Measurements from ENCODE around the gene NPHS1.
"Not testable (repeated sequence)": the region's sequence is repeated elsewhere in the genome, so short reads cannot be mapped to it uniquely, and the experiment has no call there.

Gene NPHS1

DNA sequence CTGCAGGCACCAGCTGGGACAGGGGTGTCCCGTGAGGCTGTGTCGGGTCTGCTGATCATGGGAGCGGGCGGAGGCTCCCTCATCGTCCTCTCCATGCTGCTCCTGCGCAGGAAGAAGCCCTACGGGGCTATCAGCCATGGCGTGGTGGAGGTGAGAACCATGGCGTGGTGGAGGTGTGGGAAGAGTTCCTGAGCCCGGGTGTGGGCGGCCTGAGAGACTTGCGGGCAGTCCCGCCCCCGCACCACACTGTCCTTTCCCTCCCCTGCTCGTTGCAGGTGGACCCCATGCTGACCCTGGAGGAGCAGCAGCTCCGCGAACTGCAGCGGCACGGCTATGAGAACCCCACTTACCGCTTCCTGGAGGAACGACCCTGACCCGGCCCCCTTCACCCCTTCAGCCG, 26.8 kb upstream of the NPHS1 start:
- DNase-seq: no peak

DNA sequence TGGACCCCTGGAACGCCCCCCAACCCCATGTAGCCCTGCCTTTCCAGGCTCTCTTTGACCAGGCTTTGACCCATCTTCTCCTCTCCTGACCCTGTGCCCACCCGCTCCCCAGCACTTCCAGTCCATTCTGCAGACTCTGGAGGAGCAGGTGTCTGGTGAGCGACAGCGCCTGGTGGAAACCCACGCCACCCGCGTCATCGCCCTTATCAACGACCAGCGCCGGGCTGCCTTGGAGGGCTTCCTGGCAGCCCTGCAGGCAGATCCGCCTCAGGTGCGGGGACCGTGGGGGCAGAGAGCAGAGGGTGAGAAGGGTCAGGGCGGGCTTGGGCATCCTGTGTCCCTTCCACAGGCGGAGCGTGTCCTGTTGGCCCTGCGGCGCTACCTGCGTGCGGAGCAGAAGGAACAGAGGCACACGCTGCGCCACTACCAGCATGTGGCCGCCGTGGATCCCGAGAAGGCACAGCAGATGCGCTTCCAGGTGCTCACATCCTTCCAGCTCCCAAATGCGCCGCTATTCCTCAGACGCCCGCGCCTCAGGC, 22.2 kb upstream of the NPHS1 start:
- DNase-seq: no peak

GRCh38 chr19:35872180-35872579, 19.9 kb upstream of the NPHS1 start:
- DNase-seq: no peak

DNA sequence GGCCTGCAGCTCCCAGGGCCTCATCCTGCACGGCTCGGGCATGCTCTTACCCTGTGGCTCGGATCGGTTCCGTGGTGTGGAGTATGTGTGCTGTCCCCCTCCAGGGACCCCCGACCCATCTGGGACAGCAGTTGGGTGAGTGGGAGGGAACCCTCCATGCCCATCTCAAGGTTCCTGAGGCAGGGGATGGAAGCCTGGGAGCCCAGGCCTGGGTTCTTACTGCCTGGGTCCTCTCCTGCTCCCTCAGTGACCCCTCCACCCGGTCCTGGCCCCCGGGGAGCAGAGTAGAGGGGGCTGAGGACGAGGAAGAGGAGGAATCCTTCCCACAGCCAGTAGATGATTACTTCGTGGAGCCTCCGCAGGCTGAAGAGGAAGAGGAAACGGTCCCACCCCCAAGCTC, 19.3 kb upstream of the NPHS1 start:
- DNase-seq: no peak

DNA sequence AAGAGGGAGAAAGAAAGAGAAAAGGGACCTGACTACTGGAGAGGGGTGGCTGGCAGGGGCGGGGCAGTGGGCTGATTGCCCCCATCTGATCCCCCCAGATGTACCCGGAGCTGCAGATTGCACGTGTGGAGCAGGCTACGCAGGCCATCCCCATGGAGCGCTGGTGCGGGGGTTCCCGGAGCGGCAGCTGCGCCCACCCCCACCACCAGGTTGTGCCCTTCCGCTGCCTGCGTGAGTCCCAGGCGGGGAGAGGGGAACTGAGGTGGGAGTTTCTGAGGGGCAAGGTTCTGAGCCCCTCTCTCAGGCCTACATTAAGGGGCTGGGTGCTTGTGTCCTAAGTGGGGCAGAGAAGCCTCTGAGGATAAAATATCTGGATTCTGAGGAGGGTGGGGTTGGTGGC, 18.5 kb upstream of the NPHS1 start:
- no peak for DNase-seq

DNA sequence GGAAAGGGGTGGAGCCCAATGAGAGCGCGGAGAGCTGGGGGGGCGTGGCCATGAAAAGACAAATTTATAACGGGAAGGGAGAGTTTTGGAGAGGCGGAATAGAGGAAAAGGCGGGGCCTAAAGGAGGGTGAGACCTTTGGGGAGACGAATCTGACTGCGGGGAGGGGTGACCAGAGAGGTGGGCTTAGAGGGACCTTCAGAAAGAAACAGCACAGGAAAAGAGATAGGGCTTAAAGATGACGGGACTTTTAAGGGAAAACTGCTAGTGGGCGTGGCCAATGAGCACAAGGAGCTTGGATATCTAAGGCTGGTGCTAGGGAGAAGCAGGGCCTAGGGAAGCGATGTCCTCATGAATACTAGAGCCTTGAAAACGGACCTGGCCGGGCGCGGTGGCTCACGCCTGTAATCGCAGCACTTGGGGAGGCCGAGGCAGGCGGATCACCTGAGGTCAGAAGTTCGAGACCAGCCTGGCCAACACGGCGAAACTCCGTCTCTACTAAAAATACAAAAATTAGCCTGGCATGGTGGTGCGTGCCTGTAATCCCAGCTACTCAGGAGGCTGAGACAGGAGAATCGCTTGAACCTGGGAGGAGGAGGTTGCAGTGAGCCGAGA, 17.9 kb upstream of the NPHS1 start:
- not testable (repeated sequence) for DNase-seq

- peak; percentile 86 for DNase-seq
Observed at GRCh38 chr19:35869327-35870123, 17.2 kb upstream of the NPHS1 start.

- no peak for DNase-seq
Observed at GRCh38 chr19:35868823-35869326, 16.6 kb upstream of the NPHS1 start.

DNA sequence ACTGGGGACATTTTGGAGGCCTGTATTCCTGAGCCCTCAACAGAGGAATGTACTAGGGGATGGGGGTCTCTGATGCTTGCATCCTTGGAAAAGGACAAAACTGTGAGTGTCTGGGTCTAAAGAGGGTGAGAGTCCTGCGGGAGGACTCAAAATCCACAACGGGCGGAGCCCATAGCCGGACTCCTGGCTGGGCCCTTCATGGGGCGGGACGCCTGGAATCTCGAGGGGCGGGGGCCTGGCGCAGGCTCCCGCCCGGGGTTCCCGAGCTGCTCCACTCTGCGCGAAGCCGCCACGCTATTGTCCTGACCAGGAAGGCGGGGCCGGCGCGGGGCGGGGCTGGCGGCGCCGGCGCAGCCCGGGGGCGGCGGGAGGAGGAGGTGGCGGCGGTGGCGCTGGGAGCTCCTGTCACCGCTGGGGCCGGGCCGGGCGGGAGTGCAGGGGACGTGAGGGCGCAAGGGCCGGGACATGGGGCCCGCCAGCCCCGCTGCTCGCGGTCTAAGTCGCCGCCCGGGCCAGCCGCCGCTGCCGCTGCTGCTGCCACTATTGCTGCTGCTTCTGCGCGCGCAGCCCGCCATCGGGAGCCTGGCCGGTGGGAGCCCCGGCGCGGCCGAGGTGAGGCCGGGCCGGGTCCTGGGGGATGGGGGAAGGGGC, 16.0 kb upstream of the NPHS1 start, which contains the start of gene APLP1:
APLP1 (plus strand) TSS at position 403 of the 651 bp plus-strand sequence; CDS start at position 466, 63 bp downstream.
- peak; percentile 66 for DNase-seq

GRCh38 chr19:35863018-35863417, 10.7 kb upstream of the NPHS1 start:
- no peak for DNase-seq

DNA sequence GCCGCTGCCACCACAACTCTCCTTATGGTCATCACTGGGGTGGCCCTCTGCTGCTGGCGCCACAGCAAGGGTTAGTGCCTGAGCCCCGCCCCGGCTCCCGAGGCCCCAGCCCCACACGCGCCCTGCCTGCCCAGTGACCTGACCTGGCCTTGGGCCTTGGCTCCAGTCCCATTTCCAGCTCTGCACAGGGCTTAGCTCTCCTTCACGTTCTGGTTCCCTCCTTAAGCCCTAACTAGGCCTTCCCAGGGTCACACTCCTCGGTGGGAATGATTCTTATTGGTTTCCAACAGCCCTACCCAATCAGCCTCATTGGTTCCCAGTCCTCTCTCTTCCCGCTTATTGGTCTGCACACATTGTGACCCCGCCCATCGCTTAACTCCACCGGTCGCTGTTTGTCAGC, 10.2 kb upstream of the NPHS1 start:
- no peak for DNase-seq

DNA sequence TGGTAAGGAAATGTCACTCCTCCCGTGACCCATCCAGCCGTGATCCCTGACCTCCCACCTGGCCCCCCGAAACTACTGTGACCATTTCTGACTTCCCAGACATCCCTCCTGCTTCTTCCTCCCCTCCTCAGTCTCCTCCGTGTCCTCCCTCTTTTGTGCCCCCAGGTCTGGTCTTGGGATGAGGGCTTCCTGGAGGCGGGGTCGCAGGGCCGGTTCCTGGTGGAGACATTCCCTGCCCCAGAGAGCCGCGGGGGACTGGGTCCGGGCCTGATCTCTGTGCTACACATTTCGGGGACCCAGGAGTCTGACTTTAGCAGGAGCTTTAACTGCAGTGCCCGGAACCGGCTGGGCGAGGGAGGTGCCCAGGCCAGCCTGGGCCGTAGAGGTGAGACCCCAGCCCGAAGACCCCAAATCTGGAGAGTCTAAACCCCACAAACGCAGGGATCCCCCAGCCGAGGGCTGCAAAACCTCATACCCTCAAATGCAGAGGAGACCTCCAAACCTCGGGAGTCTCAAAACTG, 9.4 kb upstream of the NPHS1 start:
- no peak for DNase-seq

- no peak for DNase-seq
Observed at GRCh38 chr19:35860818-35861639, 8.7 kb upstream of the NPHS1 start.

DNA sequence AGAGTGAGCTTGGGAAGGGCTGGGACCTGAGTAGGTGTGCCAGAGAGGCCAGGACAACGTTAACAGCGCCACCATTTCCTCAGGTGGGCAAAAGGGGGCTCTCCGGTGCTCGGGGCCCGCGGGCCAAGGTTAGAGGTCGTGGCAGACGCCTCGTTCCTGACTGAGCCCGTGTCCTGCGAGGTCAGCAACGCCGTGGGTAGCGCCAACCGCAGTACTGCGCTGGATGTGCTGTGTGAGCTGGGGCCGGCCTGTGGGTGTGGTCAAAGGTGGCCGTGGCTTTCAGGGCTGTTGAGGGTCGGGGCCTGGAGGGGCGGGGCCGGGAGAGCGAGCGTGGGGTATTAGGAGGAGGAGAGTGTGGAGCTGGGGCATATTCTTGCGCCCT, 8.1 kb upstream of the NPHS1 start:
- DNase-seq: no peak

- DNase-seq: no peak
Observed at GRCh38 chr19:35859414-35859813, 7.1 kb upstream of the NPHS1 start.

DNA sequence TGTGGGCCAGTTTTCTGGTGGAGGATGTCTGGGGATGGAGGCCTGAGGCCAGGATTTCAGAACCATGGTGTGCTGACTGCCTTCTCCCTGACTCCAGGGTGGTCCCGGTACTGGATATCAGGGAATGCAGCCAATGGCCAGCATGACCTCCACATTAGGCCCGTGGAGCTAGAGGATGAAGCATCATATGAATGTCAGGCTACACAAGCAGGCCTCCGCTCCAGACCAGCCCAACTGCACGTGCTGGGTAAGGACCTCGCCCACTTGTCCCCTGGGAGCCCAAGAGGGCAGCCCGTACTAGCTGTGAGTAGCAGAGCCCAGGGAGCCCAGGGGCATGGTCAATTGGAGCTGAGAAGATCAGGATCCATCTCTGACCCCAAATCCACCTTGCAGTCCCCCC, 6.0 kb upstream of the NPHS1 start:
- DNase-seq: no peak

DNA sequence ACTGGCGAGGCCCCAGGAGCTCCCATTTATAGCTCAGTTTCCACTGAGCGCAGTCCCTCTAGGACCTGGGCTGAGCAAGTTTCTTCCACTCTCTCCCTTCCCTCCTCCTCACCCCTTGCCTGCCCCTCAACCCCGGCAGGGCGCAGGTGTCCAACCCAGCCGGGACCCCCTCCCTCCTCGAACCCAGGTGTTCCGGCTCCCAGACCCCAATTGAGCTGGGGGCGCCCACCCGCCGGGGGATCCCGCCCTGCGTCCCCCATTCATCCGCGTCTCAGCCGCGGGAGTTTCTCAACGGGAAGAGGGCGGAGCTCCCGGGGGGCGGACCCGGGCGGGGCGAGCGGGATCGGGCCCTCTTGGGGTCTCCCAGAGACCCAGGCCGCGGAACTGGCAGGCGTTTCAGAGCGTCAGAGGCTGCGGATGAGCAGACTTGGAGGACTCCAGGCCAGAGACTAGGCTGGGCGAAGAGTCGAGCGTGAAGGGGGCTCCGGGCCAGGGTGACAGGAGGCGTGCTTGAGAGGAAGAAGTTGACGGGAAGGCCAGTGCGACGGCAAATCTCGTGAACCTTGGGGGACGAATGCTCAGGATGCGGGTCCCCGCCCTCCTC, 4.3 kb upstream of the NPHS1 start, which contains the start of gene KIRREL2:
KIRREL2 (plus strand) TSS at position 366 of the 604 bp plus-strand sequence; CDS start at position 575, 209 bp downstream.
- DNase-seq: peak; percentile 10

GRCh38 chr19:35853038-35853756, 893 bp upstream of the NPHS1 start:
- no peak for DNase-seq

- DNase-seq: peak; percentile 17
Observed at GRCh38 chr19:35851213-35852028, 883 bp downstream of the NPHS1 start.

- DNase-seq: no peak
Observed at GRCh38 chr19:35848919-35849505, 3.3 kb downstream of the NPHS1 start.
